Measurements from ENCODE around the gene CAVIN2.

The CAVIN2 gene

GRCh38 chr2:191846515-191847476, at the start of gene CAVIN2:
CAVIN2 (minus strand) TSS chr2:191847088; CDS start chr2:191846925, 163 bp downstream.
- Histone ChIP-seq H3K9ac (ENCODE audit: low read length) (peak within 1 kb of the TSS; percentile 89), H3K4me1 (ENCODE audit: insufficient read depth, low read length) (peaks cover 16% of the 10 kb centered on the region), H3K27me3 (ENCODE audit: control insufficient read depth in 1 of 2, insufficient read depth in 2 of 2, low read length in 2 of 2) (no peaks in the 10 kb centered on the region)

GRCh38 chr2:191895743-191896142, 48.9 kb upstream of the CAVIN2 start:
- Histone ChIP-seq H3K4me1 (ENCODE audit: insufficient read depth, low read length) (peaks cover 11% of the 10 kb centered on the region), H3K27ac (ENCODE audit: low read depth, low read length) (no peak overlapping the region)

More at GRCh38 chr2:191846515-191847476, at the start of gene CAVIN2:
- H3K36me3 ChIP-seq (ENCODE audit: insufficient read depth, low read length) = no peaks in the 10 kb centered on the region
- H3K4me3 ChIP-seq (ENCODE audit: low read depth in 1 of 2, low read length in 2 of 2) = peak within 1 kb of the TSS; percentile 58 to 93
- peak within 1 kb of the TSS; percentile 85 for H3K27ac ChIP-seq (ENCODE audit: low read depth, low read length)
- no peaks in the 10 kb centered on the region for H3K9me3 ChIP-seq (ENCODE audit: low read length)

GRCh38 chr2:191895195-191895594, 48.3 kb upstream of the CAVIN2 start:
- no peaks in the 10 kb centered on the region for H3K9me3 ChIP-seq (ENCODE audit: low read length)
- no peak overlapping the region for H3K9ac ChIP-seq (ENCODE audit: low read length)
- no peaks in the 10 kb centered on the region for H3K36me3 ChIP-seq (ENCODE audit: insufficient read depth, low read length)
- no peaks in the 10 kb centered on the region for H3K27me3 ChIP-seq (ENCODE audit: control insufficient read depth in 1 of 2, insufficient read depth in 2 of 2, low read length in 2 of 2)
- H3K4me3 ChIP-seq (ENCODE audit: low read depth in 1 of 2, low read length in 2 of 2) = no peak overlapping the region
- H3K4me1 ChIP-seq (ENCODE audit: insufficient read depth, low read length) = peaks cover 11% of the 10 kb centered on the region
- no peak overlapping the region for H3K27ac ChIP-seq (ENCODE audit: low read depth, low read length)

More at GRCh38 chr2:191895743-191896142, 48.9 kb upstream of the CAVIN2 start:
- Histone ChIP-seq H3K4me3 (ENCODE audit: low read depth in 1 of 2, low read length in 2 of 2) (no peak overlapping the region), H3K27me3 (ENCODE audit: control insufficient read depth in 1 of 2, insufficient read depth in 2 of 2, low read length in 2 of 2) (no peaks in the 10 kb centered on the region), H3K36me3 (ENCODE audit: insufficient read depth, low read length) (no peaks in the 10 kb centered on the region), H3K9ac (ENCODE audit: low read length) (no peak overlapping the region), H3K9me3 (ENCODE audit: low read length) (no peaks in the 10 kb centered on the region)

- H3K4me1 ChIP-seq (ENCODE audit: insufficient read depth, low read length) = peaks cover 8% of the 10 kb centered on the region
- no peak overlapping the region for H3K4me3 ChIP-seq (ENCODE audit: low read depth in 1 of 2, low read length in 2 of 2)
- H3K27me3 ChIP-seq (ENCODE audit: control insufficient read depth in 1 of 2, insufficient read depth in 2 of 2, low read length in 2 of 2) = no peaks in the 10 kb centered on the region
- no peak overlapping the region for H3K9ac ChIP-seq (ENCODE audit: low read length)
- H3K27ac ChIP-seq (ENCODE audit: low read depth, low read length) = no peak overlapping the region
- H3K9me3 ChIP-seq (ENCODE audit: low read length) = no peaks in the 10 kb centered on the region
- H3K36me3 ChIP-seq (ENCODE audit: insufficient read depth, low read length) = no peaks in the 10 kb centered on the region
Observed at GRCh38 chr2:191894681-191895147, 47.8 kb upstream of the CAVIN2 start.

- Histone ChIP-seq H3K9ac (ENCODE audit: low read length) (no peak overlapping the region), H3K27ac (ENCODE audit: low read depth, low read length) (no peak overlapping the region)
Observed at GRCh38 chr2:191892391-191892790, 45.5 kb upstream of the CAVIN2 start.

GRCh38 chr2:191891656-191892055, 44.8 kb upstream of the CAVIN2 start:
- Histone ChIP-seq H3K9me3 (ENCODE audit: low read length) (no peaks in the 10 kb centered on the region), H3K27me3 (ENCODE audit: control insufficient read depth in 1 of 2, insufficient read depth in 2 of 2, low read length in 2 of 2) (no peaks in the 10 kb centered on the region), H3K27ac (ENCODE audit: low read depth, low read length) (no peak overlapping the region), H3K36me3 (ENCODE audit: insufficient read depth, low read length) (no peaks in the 10 kb centered on the region), H3K9ac (ENCODE audit: low read length) (no peak overlapping the region), H3K4me3 (ENCODE audit: low read depth in 1 of 2, low read length in 2 of 2) (no peak overlapping the region), H3K4me1 (ENCODE audit: insufficient read depth, low read length) (peaks cover 7% of the 10 kb centered on the region)

More at GRCh38 chr2:191892391-191892790, 45.5 kb upstream of the CAVIN2 start:
- Histone ChIP-seq H3K4me1 (ENCODE audit: insufficient read depth, low read length) (peaks cover 3% of the 10 kb centered on the region), H3K9me3 (ENCODE audit: low read length) (no peaks in the 10 kb centered on the region), H3K36me3 (ENCODE audit: insufficient read depth, low read length) (no peaks in the 10 kb centered on the region), H3K4me3 (ENCODE audit: low read depth in 1 of 2, low read length in 2 of 2) (no peak overlapping the region), H3K27me3 (ENCODE audit: control insufficient read depth in 1 of 2, insufficient read depth in 2 of 2, low read length in 2 of 2) (no peaks in the 10 kb centered on the region)

- Histone ChIP-seq H3K4me1 (ENCODE audit: insufficient read depth, low read length) (peaks cover 21% of the 10 kb centered on the region), H3K9me3 (ENCODE audit: low read length) (no peaks in the 10 kb centered on the region), H3K27me3 (ENCODE audit: control insufficient read depth in 1 of 2, insufficient read depth in 2 of 2, low read length in 2 of 2) (no peaks in the 10 kb centered on the region), H3K9ac (ENCODE audit: low read length) (no peak overlapping the region), H3K36me3 (ENCODE audit: insufficient read depth, low read length) (no peaks in the 10 kb centered on the region), H3K4me3 (ENCODE audit: low read depth in 1 of 2, low read length in 2 of 2) (no peak overlapping the region), H3K27ac (ENCODE audit: low read depth, low read length) (no peak overlapping the region)
Observed at GRCh38 chr2:191889931-191890330, 43.0 kb upstream of the CAVIN2 start.

- no peak overlapping the region for H3K4me3 ChIP-seq (ENCODE audit: low read depth in 1 of 2, low read length in 2 of 2)
- H3K27ac ChIP-seq (ENCODE audit: low read depth, low read length) = no peak overlapping the region
- peaks cover 26% of the 10 kb centered on the region for H3K4me1 ChIP-seq (ENCODE audit: insufficient read depth, low read length)
- H3K27me3 ChIP-seq (ENCODE audit: control insufficient read depth in 1 of 2, insufficient read depth in 2 of 2, low read length in 2 of 2) = no peaks in the 10 kb centered on the region
- no peaks in the 10 kb centered on the region for H3K36me3 ChIP-seq (ENCODE audit: insufficient read depth, low read length)
- H3K9ac ChIP-seq (ENCODE audit: low read length) = no peak overlapping the region
- H3K9me3 ChIP-seq (ENCODE audit: low read length) = no peaks in the 10 kb centered on the region
Observed at GRCh38 chr2:191888400-191889166, 41.7 kb upstream of the CAVIN2 start.

GRCh38 chr2:191885650-191886049, 38.8 kb upstream of the CAVIN2 start:
- H3K9me3 ChIP-seq (ENCODE audit: low read length) = no peaks in the 10 kb centered on the region
- peaks cover 26% of the 10 kb centered on the region for H3K4me1 ChIP-seq (ENCODE audit: insufficient read depth, low read length)
- H3K9ac ChIP-seq (ENCODE audit: low read length) = no peak overlapping the region
- H3K4me3 ChIP-seq (ENCODE audit: low read depth in 1 of 2, low read length in 2 of 2) = peak overlapping the region in 1 of 2 donors; percentile 25
- peak overlapping the region; percentile 74 for H3K27ac ChIP-seq (ENCODE audit: low read depth, low read length)
- no peaks in the 10 kb centered on the region for H3K36me3 ChIP-seq (ENCODE audit: insufficient read depth, low read length)
- H3K27me3 ChIP-seq (ENCODE audit: control insufficient read depth in 1 of 2, insufficient read depth in 2 of 2, low read length in 2 of 2) = no peaks in the 10 kb centered on the region

GRCh38 chr2:191885098-191885497, 38.2 kb upstream of the CAVIN2 start:
- no peaks in the 10 kb centered on the region for H3K27me3 ChIP-seq (ENCODE audit: control insufficient read depth in 1 of 2, insufficient read depth in 2 of 2, low read length in 2 of 2)
- H3K9me3 ChIP-seq (ENCODE audit: low read length) = no peaks in the 10 kb centered on the region

More at GRCh38 chr2:191885098-191885497, 38.2 kb upstream of the CAVIN2 start:
- H3K4me1 ChIP-seq (ENCODE audit: insufficient read depth, low read length) = peaks cover 26% of the 10 kb centered on the region
- no peaks in the 10 kb centered on the region for H3K36me3 ChIP-seq (ENCODE audit: insufficient read depth, low read length)
- peak overlapping the region; percentile 74 for H3K27ac ChIP-seq (ENCODE audit: low read depth, low read length)
- no peak overlapping the region for H3K4me3 ChIP-seq (ENCODE audit: low read depth in 1 of 2, low read length in 2 of 2)
- no peak overlapping the region for H3K9ac ChIP-seq (ENCODE audit: low read length)
